ENCODE results near the gene AP3D1.
"Not testable (repeated sequence)": the region's sequence is repeated elsewhere in the genome, so short reads cannot be mapped to it uniquely, and the experiment has no call there.

Gene AP3D1

DNA sequence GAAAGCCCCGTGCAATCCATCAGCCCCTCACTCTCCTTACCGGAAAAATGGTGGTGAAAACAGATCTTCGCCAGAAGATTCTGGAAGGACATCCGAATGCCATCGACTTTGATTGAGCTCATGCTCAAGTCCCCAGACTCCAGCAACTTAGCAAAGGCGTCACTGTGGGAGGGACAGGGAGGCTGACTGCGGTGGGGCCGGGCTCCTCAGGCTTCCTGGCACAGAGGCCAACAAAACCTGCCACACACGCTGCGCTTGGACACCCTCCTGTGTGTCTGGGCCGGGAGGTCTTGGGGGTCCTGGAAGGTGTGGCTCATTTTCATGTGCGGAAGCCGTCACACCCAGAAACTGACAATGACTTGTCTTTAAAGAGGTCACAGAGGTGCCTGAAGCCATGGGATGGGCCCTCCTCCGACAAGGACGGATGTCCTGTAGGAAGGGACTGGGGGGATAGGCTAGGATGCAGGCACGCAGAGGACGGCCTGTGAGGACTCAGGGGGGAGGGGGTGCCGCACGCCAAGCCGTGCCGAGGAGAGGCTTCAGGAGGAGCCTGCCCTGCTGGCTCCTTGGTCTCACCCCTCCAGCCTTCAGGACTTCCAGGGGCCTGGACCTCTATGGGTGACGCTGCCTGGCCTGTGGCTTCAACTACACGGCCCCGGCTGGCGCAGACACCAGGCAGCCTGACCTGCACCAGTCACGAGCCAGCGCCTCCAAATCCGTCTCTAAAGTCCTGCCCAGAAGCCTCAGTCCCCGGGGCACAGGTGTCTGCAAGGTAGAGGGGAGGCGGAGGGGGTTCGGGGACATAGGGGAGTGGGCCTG is 42.1 kb downstream of the AP3D1 start:
- DNase-seq (ENCODE audit: low spot score), result no peak

DNA sequence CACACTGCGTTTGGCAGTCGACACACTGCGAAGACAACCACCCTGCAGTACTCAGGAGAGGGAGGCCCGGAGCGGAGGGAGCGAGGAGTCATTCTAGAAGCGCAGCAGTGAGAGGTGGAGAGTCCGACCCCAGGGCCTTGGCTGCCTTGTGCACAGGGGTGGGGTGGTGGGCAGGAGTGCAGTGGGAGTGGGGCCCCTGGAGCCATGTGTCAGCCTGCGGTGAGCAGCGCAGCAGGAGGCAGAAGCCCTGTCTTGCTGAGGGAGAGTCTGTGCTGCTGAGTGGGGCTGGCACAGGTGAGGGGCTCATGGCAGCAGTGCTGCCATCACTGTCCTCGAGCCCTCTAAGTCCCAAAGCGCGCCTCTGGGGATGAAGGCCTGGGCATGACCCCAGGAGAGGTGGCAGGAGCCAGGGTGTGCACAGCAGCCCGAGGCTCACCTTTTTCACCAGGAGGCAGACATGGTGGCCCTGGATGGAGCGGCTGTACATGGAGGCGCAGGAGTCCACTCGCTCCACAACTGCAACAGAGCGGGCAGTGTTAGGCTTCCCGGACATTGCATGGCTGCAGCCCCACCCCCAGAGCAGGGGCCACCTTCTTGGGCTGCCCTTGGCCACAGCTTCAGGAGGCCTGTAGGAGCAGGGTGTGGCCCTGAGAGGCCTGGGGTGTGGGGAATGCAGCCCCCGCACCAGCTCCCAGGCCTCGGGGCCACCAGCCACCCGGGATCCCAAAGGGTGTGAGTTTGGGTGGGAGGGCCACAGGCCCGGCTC is 42.9 kb downstream of the AP3D1 start:
- no peak for DNase-seq (ENCODE audit: low spot score)

DNA sequence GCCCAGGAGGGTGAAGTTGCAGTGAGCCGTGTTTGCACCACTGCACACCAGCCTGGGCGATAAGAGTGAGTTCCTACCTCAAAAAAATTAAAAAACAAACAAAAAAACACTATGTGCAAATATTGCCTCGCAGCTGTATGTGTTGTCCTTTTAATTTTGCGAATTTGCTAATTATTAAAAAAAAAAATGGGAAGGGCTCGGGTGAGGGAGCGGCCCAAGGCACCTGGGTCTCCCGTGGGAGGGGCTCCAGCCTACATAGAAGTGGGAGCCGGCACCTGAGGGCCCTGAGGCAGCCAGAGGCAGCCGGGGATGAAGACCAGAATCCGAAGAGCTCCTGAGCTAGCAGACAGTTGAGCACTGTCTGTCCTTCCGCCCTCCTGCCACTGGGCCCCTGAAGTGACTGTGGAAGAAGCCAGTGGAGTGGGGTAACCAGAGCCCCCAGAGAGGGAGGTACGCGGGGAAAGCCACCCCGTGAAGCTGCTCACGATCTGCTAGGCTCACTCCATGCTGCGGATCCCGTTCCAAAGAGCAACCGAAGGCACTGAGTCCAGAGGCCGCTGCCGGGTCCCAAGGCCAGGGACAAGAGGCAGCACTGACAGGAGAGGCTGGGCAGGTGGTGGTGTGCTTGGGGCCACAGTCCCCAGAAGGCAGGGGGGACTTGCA is 48.2 kb downstream of the AP3D1 start:
- no peak for DNase-seq (ENCODE audit: low spot score)

DNA sequence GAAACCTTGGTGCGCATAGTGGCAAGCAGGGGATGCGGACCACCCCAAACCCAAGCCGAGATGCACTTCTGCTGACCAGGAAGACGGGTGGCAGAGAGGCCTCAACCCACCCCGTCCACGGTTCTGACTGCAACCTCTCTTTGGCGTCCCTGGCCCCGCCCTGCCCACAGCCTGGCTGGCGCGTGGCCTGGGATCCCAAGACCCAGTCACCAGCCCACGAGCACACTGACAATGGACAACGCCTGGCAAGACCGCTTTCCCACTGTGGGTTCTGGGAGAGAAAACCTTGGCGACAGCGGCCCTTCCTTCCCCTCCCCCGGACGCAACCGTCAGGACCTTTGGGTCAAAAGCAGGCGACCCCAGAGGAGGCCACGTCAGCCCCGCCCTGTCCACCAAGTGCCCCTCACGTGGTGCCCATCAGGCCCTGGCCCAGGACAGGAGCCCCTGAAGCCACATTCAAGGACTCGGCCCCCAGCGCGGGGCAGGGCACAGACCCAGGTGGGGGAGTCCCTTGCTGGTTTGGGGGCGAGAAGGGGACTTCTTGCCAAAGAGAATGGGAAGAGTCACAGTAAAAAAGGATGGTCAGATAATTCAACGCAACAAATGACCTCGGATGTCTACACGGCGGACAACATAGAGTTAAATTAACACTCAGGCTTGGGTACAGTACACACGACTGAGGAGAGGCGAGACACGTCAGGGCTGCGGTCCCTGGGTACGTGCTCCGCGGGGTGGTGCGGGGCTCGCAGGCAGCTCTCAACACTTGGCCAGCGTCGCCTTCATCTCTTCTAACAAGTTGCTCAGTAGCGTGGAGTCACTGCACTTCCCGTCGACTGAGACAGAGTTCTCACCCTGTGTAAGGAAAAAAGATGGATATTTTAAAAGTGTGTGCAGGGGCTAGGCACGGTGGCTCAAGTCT is 49.7 kb downstream of the AP3D1 start:
- no peak for DNase-seq (ENCODE audit: low spot score)

DNA sequence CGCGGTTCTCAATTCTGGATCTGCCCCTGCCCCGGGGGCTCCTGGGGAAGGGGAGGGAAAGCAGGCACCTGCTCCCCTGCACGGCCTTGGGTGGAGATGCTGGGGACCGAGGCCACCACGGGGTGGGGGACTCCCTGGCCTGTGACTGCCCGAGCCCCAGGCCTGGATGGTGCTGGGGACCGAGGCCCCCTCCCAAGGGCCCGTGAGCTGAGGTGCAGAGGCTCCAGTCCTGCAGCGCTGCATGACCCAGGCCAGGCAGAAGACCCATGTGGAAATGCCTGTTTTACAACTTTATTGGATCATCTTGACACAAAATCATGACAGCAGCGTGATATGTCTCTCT is 50.7 kb downstream of the AP3D1 start:
- no peak for DNase-seq (ENCODE audit: low spot score)

DNA sequence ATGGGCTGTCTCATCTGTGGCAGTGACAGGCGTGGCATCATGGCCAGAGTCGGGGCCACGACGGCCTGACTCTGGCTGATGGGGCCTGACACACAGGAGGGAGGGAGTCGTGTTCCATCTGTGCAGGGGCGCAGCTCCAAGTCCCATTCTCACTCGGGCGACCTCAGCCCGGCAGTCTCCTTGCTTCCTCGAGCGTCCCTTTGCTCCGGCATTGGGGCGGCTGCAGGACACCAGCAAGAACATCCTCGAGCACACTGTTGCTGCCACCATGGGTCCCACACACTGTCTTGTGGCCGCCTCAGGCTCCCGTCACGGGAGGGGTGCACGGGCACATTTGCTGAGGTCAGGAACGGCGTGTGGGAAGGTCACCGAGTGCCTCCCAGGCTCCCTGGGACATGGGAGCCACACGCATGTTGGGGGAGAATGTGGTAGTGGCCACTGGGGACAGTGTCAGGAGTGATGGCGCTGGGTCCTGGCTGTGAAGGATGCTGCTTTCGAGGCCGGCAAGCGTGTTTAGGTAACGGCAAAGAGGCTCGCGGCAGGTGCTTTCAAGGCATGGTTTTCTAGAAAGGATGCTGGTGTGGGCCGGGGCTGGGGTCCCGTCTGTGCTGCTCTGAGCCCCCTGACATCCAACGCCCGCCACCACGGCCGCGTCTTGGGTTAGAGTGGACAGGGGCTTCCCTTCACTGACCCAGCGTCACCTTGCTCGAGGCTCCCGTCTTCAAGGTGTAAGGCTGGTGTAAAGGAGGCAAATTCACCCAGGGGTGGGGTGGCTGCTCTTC is 51.2 kb downstream of the AP3D1 start:
- DNase-seq (ENCODE audit: low spot score), result no peak

DNA sequence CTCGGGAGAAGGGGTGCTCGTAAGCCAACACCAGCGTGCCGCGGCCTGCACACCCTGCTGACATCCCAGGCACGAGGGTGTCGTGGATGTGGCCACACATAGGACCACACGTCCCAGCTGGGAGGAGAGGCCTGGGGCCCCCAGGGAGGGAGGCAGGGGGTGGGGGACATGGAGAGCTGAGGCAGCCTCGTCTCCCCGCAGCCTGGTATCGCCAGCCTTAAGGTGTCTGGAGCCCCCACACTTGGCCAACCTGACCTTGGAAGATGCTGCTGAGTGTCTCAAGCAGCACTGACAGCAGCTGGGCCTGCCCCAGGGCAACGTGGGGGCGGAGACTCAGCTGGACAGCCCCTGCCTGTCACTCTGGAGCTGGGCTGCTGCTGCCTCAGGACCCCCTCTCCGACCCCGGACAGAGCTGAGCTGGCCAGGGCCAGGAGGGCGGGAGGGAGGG is 52.3 kb downstream of the AP3D1 start:
- no peak for DNase-seq (ENCODE audit: low spot score)

DNA sequence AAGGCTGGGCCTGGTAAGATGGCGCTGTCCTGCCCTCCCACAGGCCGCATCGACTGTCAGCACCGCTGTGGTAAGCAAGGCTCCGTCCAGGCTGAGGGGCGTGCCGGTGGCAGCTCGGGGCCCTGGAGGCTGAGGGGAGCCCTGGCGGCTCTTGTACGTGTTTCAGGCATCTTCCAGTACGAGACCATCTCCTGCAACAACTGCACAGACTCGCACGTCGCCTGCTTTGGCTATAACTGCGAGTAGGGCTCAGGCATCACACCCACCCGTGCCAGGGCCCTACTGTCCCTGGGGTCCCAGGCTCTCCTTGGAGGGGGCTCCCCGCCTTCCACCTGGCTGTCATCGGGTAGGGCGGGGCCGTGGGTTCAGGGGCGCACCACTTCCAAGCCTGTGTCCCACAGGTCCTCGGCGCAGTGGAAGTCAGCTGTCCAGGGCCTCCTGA is 53.5 kb downstream of the AP3D1 start:
- DNase-seq (ENCODE audit: low spot score), result no peak

DNA sequence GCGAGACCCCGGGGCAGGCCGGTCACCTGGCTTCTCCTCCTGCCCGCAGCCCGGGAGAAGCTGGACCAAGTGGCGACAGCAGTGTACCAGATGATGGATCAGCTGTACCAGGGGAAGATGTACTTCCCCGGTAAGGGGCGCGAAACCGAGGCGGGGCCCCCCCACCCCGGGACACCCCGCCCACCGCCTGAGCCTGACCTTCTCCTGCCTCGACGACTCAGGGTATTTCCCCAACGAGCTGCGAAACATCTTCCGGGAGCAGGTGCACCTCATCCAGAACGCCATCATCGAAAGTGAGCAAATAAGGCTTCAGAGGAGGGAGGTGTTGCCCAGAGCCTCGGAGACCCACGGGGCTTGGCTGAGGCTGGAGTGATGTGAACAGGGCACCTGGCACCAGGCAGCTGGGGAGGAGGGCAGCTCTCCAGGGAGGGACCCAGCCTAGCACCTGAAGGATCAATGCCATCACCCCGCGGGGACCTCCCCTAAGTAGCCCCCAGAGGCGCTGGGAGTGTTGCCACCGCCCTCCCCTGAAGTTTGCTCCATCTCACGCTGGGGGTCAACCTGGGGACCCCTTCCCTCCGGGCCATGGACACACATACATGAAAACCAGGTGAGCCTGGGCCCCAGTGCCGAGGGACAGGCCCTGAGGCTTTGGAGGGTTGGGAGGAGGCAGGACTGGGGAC is 54.0 kb downstream of the AP3D1 start:
- DNase-seq (ENCODE audit: low spot score), result no peak

DNA sequence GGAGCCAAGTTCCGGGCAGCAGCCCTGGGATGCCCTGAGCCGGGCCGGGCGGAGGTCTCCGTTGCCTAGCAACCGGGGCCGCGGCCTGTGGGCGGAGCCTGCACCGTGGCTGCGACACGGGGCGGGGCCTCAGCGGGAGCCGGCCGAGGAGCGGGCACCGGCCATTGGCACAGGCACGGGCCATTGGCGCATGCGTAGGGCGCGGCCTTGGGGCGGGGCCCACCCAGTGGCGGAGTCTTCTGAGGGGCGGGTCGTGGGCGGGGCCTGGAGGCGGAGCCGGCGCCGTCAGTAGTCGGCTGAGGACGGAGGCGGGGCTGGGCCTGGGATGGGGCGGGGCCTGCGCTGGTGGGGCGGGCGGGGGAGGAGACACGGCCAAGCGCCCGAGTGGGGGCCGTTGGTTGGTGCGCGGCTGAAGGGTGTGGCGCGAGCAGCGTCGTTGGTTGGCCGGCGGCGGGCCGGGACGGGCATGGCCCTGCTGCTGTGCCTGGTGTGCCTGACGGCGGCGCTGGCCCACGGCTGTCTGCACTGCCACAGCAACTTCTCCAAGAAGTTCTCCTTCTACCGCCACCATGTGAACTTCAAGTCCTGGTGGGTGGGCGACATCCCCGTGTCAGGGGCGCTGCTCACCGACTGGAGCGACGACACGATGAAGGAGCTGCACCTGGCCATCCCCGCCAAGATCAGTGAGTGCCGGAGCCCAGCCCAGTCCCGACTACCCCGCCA is 54.7 kb downstream of the AP3D1 start, which contains the start of gene IZUMO4:
Gene IZUMO4 (plus strand): TSS at position 436 of the 723 bp plus-strand sequence. CDS start 31 bp downstream, at position 467.
- peak; percentile 99 for DNase-seq (ENCODE audit: low spot score)

DNA sequence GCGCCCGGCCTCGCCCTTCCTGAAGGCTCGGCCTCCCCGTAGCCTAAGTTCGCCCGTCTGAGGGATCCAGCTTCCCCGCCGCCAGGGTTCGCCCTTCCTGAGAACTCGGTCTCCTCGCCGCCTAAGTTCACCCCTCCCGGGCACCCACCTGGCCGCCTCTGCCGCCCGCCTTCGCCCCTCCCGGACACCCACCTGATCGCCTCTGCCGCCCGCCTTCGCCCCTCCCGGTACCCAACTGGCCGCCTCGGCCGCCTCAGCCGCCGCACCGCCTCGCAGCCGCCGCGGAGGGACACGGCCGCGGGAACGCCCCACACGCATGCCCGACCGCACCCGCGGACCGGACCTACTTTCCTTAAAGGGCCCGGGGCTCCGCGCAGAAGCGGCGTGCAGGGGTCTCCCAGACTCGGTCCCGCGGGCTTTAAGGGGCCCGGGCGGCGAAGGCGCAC is 55.3 kb downstream of the AP3D1 start, which contains the start of gene MOB3A:
Gene MOB3A (minus strand): TSS at position 293 of the 446 bp plus-strand sequence. CDS start 17,766 bp downstream, outside the sequence.
- DNase-seq (ENCODE audit: low spot score), result no peak

DNA sequence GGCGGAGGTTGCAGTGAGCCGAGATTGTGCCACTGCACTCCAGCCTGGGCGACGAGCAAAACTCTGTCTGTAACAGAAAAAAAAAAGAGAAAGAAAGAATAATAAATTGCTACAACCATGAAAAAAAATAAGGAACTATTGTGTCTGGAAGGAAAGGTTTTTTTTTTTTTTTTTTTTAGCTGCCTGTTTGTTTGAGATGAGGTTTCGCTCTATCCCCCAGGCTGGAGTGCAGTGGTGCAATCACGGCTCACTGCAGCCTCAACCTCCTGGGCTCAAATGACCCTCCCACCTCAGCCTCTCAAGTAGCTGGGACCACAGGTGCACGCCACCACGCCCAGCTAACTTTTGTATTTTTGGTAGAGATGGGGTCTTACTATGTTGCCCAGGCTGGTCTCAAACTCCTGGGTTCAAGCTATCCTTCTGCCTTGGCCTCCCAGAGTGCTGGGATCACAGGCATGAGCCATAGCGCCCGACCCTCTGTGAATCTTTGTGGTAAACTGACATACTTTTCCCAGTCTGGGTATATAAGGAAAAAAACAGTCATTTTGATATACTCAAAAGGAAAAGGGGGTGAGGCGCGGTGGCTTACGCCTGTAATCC is 59.3 kb downstream of the AP3D1 start:
- DNase-seq (ENCODE audit: low spot score), result not testable (repeated sequence)

DNA sequence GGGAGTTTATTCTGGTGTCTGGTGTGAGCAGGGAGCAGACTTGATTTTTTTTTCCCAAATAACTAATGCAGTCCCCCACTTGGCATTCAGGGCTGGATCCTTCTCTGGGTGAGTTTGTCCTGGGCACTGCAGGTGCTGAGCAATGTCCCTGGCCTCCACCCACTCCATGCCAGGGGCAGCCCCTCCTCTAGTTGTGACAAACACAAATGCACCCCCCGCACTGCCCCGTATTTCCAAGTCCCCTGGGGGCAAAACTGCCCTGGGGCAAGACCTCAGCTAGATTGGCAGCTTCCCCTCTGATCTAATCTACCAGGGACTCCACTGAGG is 61.7 kb downstream of the AP3D1 start:
- DNase-seq (ENCODE audit: low spot score), result no peak

DNA sequence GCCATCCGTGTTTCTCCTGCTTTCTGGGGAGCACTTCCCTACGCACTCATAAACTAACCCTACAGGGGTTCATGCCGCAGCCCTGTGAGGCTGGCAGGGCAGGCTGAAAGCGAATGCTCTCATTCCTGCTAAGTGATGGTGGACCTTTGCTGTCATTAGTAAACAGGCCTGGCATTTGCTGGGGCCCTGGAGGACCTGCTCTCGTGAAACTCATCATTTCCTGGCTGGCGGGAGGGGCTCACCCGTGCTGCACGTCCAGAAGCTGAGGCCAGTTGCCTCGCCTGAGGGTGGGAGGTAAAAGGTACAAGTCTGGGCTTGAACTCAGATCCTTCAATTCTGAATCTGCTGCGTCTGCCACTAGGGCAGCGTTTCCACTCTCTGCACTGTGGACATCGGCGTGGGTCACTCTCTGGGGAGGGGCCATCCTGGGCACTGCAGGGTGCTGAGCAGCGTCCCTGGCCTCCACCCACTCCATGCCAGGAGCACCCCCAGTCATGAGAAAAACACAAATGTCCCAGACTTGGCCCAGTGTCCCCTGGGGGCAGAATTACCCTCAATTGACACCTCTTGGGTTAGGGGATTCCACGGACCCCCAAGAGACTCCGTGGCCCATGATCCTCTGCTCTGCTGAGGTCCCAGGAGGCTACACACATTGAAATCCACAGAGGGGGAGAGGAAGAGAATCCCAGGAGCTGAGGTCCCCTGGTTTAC is 62.2 kb downstream of the AP3D1 start:
- DNase-seq (ENCODE audit: low spot score), result no peak

DNA sequence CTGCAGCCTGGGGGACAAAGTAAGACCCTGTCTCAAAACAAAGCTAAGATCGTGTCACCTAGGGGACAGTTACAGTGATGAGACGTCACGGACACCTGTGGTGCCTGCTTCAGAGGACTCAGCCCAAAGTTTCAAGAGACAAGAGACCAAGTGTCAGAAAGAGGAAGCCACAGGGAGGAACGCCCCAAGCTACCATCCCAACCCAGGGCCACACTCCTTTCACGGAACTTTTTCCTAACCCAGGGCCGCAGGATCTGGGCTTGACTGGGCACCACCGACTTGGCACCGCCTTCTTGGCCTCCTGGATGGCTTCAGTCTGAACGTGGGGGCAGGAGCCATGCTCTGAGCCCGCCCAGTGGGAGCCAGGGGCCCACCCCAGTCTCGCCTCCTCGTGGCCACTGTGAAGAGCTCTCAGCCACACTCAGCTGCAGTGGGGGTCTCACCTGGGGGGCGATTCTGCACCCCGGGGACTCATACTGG is 63.7 kb downstream of the AP3D1 start:
- DNase-seq (ENCODE audit: low spot score), result no peak

DNA sequence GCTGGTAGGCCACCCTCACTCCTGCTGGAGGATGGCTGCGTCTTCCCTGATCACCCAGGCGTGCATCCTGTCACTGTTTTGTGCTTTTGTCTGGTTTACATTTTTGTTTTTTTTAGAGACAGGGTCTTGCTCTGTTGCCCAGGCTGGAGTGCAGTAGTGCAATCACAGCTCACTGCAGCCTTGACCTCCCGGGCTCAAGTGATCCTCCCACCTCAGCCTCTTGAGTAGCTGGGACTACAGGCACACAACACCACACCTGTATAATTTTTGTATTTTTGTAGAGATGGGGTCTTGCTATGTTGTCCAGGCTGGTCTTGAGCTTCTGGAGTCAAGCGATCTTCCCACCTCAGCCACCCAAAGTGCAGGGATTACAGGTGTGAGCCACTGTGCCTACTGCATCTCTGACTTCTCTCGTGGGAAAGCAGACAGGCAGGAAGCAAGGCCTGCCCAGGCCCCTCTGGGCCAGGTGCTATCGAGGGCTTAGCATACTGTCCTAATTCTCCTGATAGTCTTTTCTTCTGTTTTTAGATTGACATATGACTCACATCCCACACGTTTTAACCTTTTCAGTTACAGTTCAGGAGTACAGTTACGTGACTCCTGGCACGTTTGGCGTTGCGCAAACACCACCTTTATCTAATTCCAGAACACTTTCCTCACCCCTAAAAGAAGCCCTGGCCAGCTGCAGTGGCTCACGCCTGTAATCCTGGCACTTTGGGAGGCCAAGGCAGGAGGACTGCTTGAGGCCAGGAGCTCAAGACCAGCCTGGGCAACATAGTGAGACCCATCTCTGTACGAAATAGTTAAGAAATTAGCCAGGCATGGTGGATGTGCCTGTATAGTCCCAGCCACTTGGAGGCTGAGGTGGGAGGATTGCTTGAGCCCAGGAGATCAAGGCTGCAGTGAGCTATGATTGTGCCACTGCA is 64.4 kb downstream of the AP3D1 start:
- DNase-seq (ENCODE audit: low spot score), result not testable (repeated sequence)
